Measurements from ENCODE around the gene CD2BP2. TPM values are rescaled to one million over a fixed set of nuclear protein-coding genes. Genes with fewer than 3 reads are reported as not detected.

CD2BP2 gene
- total and polyA plus RNA-seq, 2 of the 13 experiments (the other 11 are each of a cell fraction or from before 2014, with no cell fraction given), result 24.9 to 54.6 TPM

DNA sequence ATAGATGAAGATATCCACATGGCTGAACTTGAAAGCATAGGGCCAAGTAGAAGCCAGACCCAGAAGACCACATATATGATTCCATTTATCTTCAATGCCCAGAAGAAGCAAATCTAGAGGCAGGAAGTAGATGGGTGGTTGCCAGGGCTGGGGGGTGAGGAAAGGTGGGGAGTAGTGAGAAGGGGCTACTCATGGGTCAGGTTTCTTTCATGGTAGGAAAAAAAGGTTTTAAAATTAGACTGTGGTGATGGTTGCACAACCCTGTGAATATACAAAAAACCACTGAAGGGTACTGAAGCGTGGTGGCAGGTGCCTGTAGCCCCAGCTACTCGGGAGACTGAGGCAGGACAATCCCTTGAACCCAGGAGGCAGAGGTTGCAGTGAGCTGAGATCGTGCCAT, 5.4 kb downstream of the CD2BP2 start:
- Histone ChIP-seq H3K4me2 (ENCODE audit: low read depth, low read length) (no peak overlapping the region), H3K9me3 (ENCODE audit: low read length) (no peaks in the 10 kb centered on the region), H3K27ac (ENCODE audit: extremely low read length, insufficient read depth, low read length) (no peak overlapping the region), H3K4me1 (ENCODE audit: insufficient read depth, low read length) (peaks cover 31% of the 10 kb centered on the region), H2AFZ (ENCODE audit: low read length) (no peak overlapping the region), H3K79me2 (ENCODE audit: insufficient read depth, low read length) (peaks cover 11% of the 10 kb centered on the region), H3K36me3 (replicated peaks in 1 of 2; ENCODE audit: control insufficient read depth in 1 of 2, insufficient read depth in 2 of 2, low read length in 2 of 2) (peaks cover 8 to 41% of the 10 kb centered on the region in 2 experiments), H3K27me3 (ENCODE audit: control insufficient read depth in 1 of 2, insufficient read depth in 2 of 2, low read length in 2 of 2) (no peaks in the 10 kb centered on the region; a peak in 2 of 5 replicates), H3K4me3 (replicated peaks in 1 of 3; ENCODE audit: insufficient read depth in 1 of 3, low read depth in 2 of 3, low read length in 3 of 3) (no peak overlapping the region), H4K20me1 (ENCODE audit: insufficient read depth, low read length) (no peaks in the 10 kb centered on the region), H3K9ac (ENCODE audit: insufficient read depth, low read depth, low read length) (no peak overlapping the region)
- FAIRE-seq, result no peak
- no TSS peak for BruUV-seq (replicated peaks)
- WGBS (ENCODE audit: low lambda C conversion rate), result 100% methylated on average over 3 of the region's 3 CpGs
- no peak for TF ChIP-seq TEAD3 (CRISPR knock-in tag; optimal IDR thresholded peaks at IDR 0.05; ENCODE audit: borderline replicate concordance)
- intact Hi-C loops (cut with micrococcal nuclease; ENCODE audit: unreplicated experiment) (no loop called here), in situ Hi-C loops (cut with HindIII; ENCODE audit: extremely low pct_ligation_motif_present, low pct_unique_long_range_greater_than_20kb) (loop anchor here (10.0 to 25.0 kb wide), 2 partner anchors 265 to 762 kb away; partner anchors contain the start of gene ZNF689)
- no peak for ATAC-seq
- no peak for DNase-seq (ENCODE audit: low spot score)
- POLR2A ChIA-PET, result interaction anchor here (1.3 kb wide), 1 partner anchor 60 kb away, joined by 3 read pairs; no protein-coding TSS in a partner anchor
- CTCF ChIA-PET (ENCODE audit: low intra/inter-chr PET ratio, low total read pairs), result no interaction called here

DNA sequence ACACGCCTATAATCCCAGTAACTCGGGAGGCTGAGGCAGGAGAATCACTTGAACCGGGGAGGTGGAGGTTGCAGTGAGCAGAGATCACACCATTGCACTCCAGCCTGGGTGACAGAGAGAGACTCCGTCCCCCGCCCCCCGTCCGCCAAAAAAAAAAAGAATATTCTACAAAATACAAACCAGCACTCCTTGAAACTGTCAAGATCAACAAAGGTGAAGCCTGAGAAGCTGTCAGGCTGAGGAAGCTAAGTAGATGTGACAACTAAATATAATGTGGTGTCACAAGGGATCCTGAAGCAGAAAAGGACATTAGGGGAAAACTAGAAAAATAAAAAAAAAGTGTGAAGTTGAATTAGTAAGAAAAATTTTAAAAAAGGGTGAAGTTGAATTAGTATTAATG, 6.2 kb downstream of the CD2BP2 start:
- FAIRE-seq, result no peak
- Histone ChIP-seq H3K79me2 (ENCODE audit: insufficient read depth, low read length) (peaks cover 4% of the 10 kb centered on the region), H3K4me1 (ENCODE audit: insufficient read depth, low read length) (peaks cover 27% of the 10 kb centered on the region), H3K27ac (ENCODE audit: extremely low read length, insufficient read depth, low read length) (no peak overlapping the region), H3K9ac (ENCODE audit: insufficient read depth, low read depth, low read length) (no peak overlapping the region), H4K20me1 (ENCODE audit: insufficient read depth, low read length) (no peaks in the 10 kb centered on the region), H3K36me3 (replicated peaks in 1 of 2; ENCODE audit: control insufficient read depth in 1 of 2, insufficient read depth in 2 of 2, low read length in 2 of 2) (peaks cover 8 to 46% of the 10 kb centered on the region in 2 experiments), H3K9me3 (ENCODE audit: low read length) (no peaks in the 10 kb centered on the region), H2AFZ (ENCODE audit: low read length) (no peak overlapping the region), H3K27me3 (ENCODE audit: control insufficient read depth in 1 of 2, insufficient read depth in 2 of 2, low read length in 2 of 2) (no peaks in the 10 kb centered on the region; a peak in 1 of 5 replicates), H3K4me2 (ENCODE audit: low read depth, low read length) (no peak overlapping the region), H3K4me3 (replicated peaks in 1 of 3; ENCODE audit: insufficient read depth in 1 of 3, low read depth in 2 of 3, low read length in 3 of 3) (no peak overlapping the region)
- ChIA-PET POLR2A (interaction anchor here (1.3 kb wide), 1 partner anchor 61 kb away, joined by 3 read pairs; no protein-coding TSS in a partner anchor), CTCF (ENCODE audit: low intra/inter-chr PET ratio, low total read pairs) (no interaction called here)
- ATAC-seq, result no peak
- 97% methylated on average over 7 of the region's 7 CpGs for WGBS (ENCODE audit: low lambda C conversion rate)
- in situ Hi-C loops (cut with HindIII; ENCODE audit: extremely low pct_ligation_motif_present, low pct_unique_long_range_greater_than_20kb), result loop anchor here (25.0 kb wide), 1 partner anchor 762 kb away; no protein-coding TSS in a partner anchor
- BruUV-seq (replicated peaks), result no TSS peak
- DNase-seq (ENCODE audit: low spot score), result no peak
- intact Hi-C loops (cut with micrococcal nuclease; ENCODE audit: unreplicated experiment), result no loop called here
- TF ChIP-seq ZNF570 (CRISPR knock-in tag; IDR thresholded peaks at IDR 0.05; ENCODE audit: borderline replicate concordance) (no peak), ZNF552 (CRISPR knock-in tag; IDR thresholded peaks at IDR 0.05; ENCODE audit: borderline replicate concordance) (no peak), KDM5A (IDR thresholded peaks at IDR 0.05; ENCODE audit: borderline replicate concordance, low read length) (no peak), ASH2L (IDR thresholded peaks at IDR 0.05; ENCODE audit: insufficient read length, low read depth, low read length) (no peak), ZNF773 (CRISPR knock-in tag; IDR thresholded peaks at IDR 0.05; ENCODE audit: borderline replicate concordance) (no peak), ZNF143 (CRISPR knock-in tag; IDR thresholded peaks at IDR 0.05) (no peak)
- TF ChIP-seq, protein P1, sequence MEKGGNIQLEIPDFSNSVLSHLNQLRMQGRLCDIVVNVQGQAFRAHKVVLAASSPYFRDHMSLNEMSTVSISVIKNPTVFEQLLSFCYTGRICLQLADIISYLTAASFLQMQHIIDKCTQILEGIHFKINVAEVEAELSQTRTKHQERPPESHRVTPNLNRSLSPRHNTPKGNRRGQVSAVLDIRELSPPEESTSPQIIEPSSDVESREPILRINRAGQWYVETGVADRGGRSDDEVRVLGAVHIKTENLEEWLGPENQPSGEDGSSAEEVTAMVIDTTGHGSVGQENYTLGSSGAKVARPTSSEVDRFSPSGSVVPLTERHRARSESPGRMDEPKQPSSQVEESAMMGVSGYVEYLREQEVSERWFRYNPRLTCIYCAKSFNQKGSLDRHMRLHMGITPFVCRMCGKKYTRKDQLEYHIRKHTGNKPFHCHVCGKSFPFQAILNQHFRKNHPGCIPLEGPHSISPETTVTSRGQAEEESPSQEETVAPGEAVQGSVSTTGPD (CRISPR knock-in tag; IDR thresholded peaks at IDR 0.05), result no peak
- TF ChIP-seq, protein P2, sequence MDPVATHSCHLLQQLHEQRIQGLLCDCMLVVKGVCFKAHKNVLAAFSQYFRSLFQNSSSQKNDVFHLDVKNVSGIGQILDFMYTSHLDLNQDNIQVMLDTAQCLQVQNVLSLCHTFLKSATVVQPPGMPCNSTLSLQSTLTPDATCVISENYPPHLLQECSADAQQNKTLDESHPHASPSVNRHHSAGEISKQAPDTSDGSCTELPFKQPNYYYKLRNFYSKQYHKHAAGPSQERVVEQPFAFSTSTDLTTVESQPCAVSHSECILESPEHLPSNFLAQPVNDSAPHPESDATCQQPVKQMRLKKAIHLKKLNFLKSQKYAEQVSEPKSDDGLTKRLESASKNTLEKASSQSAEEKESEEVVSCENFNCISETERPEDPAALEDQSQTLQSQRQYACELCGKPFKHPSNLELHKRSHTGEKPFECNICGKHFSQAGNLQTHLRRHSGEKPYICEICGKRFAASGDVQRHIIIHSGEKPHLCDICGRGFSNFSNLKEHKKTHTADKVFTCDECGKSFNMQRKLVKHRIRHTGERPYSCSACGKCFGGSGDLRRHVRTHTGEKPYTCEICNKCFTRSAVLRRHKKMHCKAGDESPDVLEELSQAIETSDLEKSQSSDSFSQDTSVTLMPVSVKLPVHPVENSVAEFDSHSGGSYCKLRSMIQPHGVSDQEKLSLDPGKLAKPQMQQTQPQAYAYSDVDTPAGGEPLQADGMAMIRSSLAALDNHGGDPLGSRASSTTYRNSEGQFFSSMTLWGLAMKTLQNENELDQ (CRISPR knock-in tag; IDR thresholded peaks at IDR 0.05; ENCODE audit: borderline replicate concordance), result no peak
- TF ChIP-seq, protein P3, sequence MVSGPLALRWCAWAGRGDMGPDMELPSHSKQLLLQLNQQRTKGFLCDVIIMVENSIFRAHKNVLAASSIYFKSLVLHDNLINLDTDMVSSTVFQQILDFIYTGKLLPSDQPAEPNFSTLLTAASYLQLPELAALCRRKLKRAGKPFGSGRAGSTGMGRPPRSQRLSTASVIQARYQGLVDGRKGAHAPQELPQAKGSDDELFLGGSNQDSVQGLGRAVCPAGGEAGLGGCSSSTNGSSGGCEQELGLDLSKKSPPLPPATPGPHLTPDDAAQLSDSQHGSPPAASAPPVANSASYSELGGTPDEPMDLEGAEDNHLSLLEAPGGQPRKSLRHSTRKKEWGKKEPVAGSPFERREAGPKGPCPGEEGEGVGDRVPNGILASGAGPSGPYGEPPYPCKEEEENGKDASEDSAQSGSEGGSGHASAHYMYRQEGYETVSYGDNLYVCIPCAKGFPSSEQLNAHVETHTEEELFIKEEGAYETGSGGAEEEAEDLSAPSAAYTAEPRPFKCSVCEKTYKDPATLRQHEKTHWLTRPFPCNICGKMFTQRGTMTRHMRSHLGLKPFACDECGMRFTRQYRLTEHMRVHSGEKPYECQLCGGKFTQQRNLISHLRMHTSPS (CRISPR knock-in tag; IDR thresholded peaks at IDR 0.05; ENCODE audit: low read depth), result no peak
